ENCODE measurements around the gene ZSWIM8. TPM values are rescaled to one million over a fixed set of nuclear protein-coding genes. Genes with fewer than 3 reads are reported as not detected.

The ZSWIM8 gene
- polyA plus RNA-seq, 1 donor (not counting 4 experiments of a cell fraction or from before 2014, with no cell fraction given) = 34.2 TPM

DNA sequence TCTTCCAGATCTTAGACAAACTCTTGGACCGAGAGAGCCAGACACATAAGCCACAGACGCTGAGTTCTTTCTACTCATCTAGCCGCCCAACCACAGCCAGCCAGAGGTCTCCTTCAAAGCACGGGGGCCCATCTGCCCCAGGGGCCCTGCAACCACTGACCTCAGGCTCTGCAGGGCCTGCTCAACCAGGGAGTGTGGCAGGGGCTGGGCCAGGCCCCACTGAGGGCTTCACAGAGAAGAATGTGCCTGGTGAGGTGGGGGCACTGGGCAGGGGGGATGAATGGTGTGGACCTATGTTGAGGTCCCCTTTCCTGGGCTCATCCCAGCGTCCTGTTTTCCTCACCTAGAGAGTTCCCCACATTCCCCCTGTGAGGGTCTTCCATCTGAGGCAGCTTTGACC lies 11.4 kb downstream of the ZSWIM8 start:
- Histone ChIP-seq H3K36me3 (ENCODE audit: control insufficient read depth in 2 of 2, extremely low read depth in 1 of 2, insufficient read depth in 2 of 2, low read length in 2 of 2) (peaks cover 52 to 58% of the 10 kb centered on the region in 2 experiments), H3K9me1 (ENCODE audit: control insufficient read depth, extremely low read depth, insufficient read depth, low read length) (peaks cover 3% of the 10 kb centered on the region), H3K9ac (ENCODE audit: control insufficient read depth, extremely low read depth, insufficient read depth, low read length) (no peak overlapping the region), H3K27ac (ENCODE audit: control insufficient read depth, insufficient read depth, low read length) (no peak overlapping the region), H3K4me3 (ENCODE audit: control insufficient read depth in 2 of 3, extremely low read depth in 1 of 3, insufficient read depth in 2 of 3, low read depth in 1 of 3, low read length in 3 of 3) (no peak overlapping the region), H2AFZ (ENCODE audit: control insufficient read depth, low read length) (no peak overlapping the region), H3K79me2 (ENCODE audit: control insufficient read depth, insufficient read depth, low read length) (no peaks in the 10 kb centered on the region), H3K4me2 (ENCODE audit: control insufficient read depth, extremely low read depth, insufficient read depth, low read depth, low read length) (no peak overlapping the region), H3K9me3 (ENCODE audit: control insufficient read depth, low read depth, low read length) (no peaks in the 10 kb centered on the region), H3K27me3 (ENCODE audit: control insufficient read depth, extremely low read depth, insufficient read depth, low read length) (no peaks in the 10 kb centered on the region), H3K4me1 (ENCODE audit: control insufficient read depth, extremely low read depth, insufficient read depth, low read length) (no peaks in the 10 kb centered on the region), H4K20me1 (ENCODE audit: control insufficient read depth, extremely low read depth, insufficient read depth, low read length) (peaks cover 4% of the 10 kb centered on the region)
- dilution Hi-C loops (cut with MboI; ENCODE audit: extremely low pct_ligation_motif_present, low sequenced_read_pairs) = no loop called here
- TF ChIP-seq, protein P1, sequence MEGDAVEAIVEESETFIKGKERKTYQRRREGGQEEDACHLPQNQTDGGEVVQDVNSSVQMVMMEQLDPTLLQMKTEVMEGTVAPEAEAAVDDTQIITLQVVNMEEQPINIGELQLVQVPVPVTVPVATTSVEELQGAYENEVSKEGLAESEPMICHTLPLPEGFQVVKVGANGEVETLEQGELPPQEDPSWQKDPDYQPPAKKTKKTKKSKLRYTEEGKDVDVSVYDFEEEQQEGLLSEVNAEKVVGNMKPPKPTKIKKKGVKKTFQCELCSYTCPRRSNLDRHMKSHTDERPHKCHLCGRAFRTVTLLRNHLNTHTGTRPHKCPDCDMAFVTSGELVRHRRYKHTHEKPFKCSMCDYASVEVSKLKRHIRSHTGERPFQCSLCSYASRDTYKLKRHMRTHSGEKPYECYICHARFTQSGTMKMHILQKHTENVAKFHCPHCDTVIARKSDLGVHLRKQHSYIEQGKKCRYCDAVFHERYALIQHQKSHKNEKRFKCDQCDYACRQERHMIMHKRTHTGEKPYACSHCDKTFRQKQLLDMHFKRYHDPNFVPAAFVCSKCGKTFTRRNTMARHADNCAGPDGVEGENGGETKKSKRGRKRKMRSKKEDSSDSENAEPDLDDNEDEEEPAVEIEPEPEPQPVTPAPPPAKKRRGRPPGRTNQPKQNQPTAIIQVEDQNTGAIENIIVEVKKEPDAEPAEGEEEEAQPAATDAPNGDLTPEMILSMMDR (optimal IDR thresholded peaks at IDR 0.05 in 1 of 3, IDR thresholded peaks at IDR 0.05 in 1 of 3, conservative IDR thresholded peaks at IDR 0.05 in 1 of 3; ENCODE audit: extremely low read depth in 1 of 3, insufficient read depth in 2 of 3, low read length in 3 of 3) = no peak
- no peak for TF ChIP-seq EZH2 (IDR thresholded peaks at IDR 0.05; ENCODE audit: low read length)
- no peak for DNase-seq (ENCODE audit: low read depth, low spot score)
- FAIRE-seq = no peak

DNA sequence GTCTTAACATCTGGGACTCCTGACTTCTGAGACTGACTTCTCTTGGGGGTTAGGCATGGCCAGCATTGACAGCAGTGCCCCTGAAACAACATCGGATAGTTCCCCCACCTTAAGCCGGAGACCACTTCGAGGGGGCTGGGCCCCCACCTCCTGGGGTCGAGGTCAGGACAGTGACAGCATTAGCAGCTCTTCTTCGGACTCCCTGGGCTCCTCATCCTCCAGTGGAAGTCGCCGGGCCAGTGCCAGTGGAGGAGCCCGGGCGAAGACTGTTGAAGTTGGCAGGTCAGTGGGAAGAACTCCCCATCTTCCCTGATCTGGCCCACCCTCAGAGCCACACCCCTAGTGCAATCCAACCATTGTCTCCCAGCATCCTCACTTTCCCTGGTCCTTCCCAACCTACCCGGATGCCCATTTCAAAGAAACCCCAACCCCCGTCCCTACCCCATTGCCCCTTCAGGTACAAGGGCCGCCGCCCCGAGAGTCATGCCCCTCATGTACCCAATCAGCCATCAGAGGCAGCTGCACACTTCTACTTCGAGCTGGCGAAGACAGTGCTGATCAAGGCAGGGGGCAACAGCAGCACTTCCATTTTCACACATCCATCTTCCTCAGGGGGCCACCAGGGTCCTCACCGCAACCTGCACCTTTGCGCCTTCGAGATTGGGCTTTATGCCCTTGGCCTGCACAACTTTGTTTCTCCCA lies 12.1 kb downstream of the ZSWIM8 start:
- Histone ChIP-seq H3K27ac (ENCODE audit: control insufficient read depth, insufficient read depth, low read length) (no peak overlapping the region), H3K4me3 (ENCODE audit: control insufficient read depth in 2 of 3, extremely low read depth in 1 of 3, insufficient read depth in 2 of 3, low read depth in 1 of 3, low read length in 3 of 3) (no peak overlapping the region), H3K9ac (ENCODE audit: control insufficient read depth, extremely low read depth, insufficient read depth, low read length) (no peak overlapping the region), H3K27me3 (ENCODE audit: control insufficient read depth, extremely low read depth, insufficient read depth, low read length) (no peaks in the 10 kb centered on the region), H3K9me1 (ENCODE audit: control insufficient read depth, extremely low read depth, insufficient read depth, low read length) (peaks cover 3% of the 10 kb centered on the region), H3K4me1 (ENCODE audit: control insufficient read depth, extremely low read depth, insufficient read depth, low read length) (no peaks in the 10 kb centered on the region), H3K36me3 (ENCODE audit: control insufficient read depth in 2 of 2, extremely low read depth in 1 of 2, insufficient read depth in 2 of 2, low read length in 2 of 2) (peaks cover 53 to 59% of the 10 kb centered on the region in 2 experiments), H3K9me3 (ENCODE audit: control insufficient read depth, low read depth, low read length) (no peaks in the 10 kb centered on the region), H3K79me2 (ENCODE audit: control insufficient read depth, insufficient read depth, low read length) (no peaks in the 10 kb centered on the region), H3K4me2 (ENCODE audit: control insufficient read depth, extremely low read depth, insufficient read depth, low read depth, low read length) (no peak overlapping the region), H4K20me1 (ENCODE audit: control insufficient read depth, extremely low read depth, insufficient read depth, low read length) (peaks cover 4% of the 10 kb centered on the region), H2AFZ (ENCODE audit: control insufficient read depth, low read length) (no peak overlapping the region)
- DNase-seq (ENCODE audit: low read depth, low spot score) (no peak), FAIRE-seq (no peak)
- TF ChIP-seq EZH2 (IDR thresholded peaks at IDR 0.05; ENCODE audit: low read length) = no peak
- TF ChIP-seq, protein P1 (optimal IDR thresholded peaks at IDR 0.05 in 1 of 3, IDR thresholded peaks at IDR 0.05 in 1 of 3, conservative IDR thresholded peaks at IDR 0.05 in 1 of 3; ENCODE audit: extremely low read depth in 1 of 3, insufficient read depth in 2 of 3, low read length in 3 of 3) = no peak
- dilution Hi-C loops (cut with MboI; ENCODE audit: extremely low pct_ligation_motif_present, low sequenced_read_pairs) = no loop called here
